SKM-1 (cell line): ENCODE measurements around the gene ZNF112.

Experiments used
- DNase-seq: peaks from one replicate; lab custom pipeline; 2025; ENCODE audit not compliant: unreplicated experiment; lab: John Stamatoyannopoulos, UW

The ZNF112 gene

DNA sequence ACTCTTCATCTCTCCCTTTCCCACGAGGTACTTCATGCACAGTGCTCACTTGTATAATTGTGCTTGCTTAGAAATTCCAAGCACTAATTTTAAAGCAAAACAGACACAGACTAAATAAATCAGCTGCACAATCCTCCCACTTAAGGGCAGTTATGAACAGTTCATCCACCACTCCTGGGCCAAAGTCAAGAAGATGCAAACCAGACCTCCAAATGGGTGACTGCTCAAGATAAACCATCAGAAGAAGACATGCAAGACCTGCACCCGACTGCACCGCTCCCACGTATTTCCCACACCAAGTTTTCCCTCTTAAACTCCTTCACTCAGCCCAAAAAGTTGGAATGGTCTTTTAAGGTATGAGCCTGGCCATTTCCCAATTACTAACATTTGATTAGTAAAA is 71.5 kb downstream of the ZNF112 start:
- no peak for DNase-seq

DNA sequence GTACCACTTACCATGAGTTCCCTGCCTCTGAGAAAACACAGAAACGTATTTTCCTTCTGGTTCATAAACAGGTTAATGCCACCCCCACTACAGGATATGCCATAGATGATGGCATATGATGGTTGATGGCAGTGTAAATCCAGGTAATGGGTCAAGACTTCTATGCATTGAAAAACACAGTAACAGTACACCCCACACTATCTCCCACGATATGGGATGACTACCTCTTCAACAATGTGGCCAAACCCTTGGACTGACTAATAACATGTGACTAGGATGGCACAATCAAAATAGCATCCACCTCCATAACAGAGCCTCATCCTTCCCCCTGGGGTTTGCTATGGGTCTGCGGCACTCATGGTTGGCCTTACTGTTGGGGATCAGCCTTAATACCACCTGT is 73.6 kb downstream of the ZNF112 start:
- DNase-seq, result no peak

DNA sequence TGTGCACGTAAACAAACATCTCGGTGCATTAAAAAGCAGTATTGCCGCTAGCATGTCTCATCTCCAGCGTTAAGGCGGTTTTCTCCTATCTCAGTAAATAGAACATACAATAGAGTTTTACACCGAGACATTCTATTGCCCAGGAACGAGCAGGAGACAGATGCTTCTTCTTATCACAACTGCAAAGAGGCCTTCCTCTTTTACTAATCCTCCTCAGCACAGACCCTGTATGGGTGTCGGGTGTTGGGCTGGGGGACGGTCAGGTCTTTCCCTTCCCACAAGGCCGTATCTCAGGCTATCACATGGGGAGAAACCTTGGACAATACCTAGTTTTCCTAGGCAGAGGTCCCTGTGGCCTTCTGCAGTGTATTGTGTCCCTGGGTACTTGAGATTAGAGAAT is 75.6 kb downstream of the ZNF112 start:
- DNase-seq, result no peak

DNA sequence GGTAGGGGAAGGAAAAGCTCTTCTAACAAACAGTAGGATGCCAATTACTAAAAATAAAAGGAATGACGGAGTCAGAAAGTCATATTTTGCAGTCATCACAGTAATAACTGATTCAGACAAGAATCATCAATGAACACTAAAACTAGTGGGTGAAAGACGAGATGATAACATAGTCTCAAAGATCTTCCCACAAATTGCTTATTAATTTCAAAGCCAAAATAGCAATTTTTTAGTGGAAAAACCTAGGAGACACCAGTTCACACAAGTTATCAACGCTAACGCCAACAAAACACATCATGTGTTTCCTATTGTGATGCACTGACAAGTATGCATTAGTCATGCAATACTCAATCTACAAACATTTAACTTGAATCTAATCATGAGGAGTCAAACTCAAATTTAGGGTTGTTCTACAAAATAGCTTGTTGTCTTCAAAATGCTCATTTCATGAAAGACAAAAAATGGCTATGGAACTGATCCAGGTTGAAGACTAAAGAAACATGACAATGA is 78.2 kb downstream of the ZNF112 start:
- no peak for DNase-seq

DNA sequence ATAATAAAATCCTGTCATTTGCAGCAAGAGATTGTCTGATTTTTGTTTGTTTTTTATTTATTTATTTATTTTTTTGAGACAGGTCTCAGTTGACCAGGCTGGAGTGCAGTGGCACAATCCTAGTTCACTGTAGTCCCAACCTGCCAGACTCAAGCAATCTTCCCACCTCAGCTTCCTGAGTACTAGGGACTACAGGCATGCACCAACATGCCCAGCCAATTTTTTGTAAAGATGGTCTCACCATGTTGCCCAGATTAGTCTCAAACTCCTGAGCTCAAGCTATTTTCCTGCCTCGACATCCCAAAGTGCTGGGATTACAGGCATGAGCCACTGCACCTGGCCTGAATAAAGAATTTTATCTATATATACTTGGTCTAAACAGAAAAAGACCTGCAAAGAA is 79.1 kb downstream of the ZNF112 start:
- no peak for DNase-seq
